KMS-11 (cell line): Measurements from ENCODE around the gene COL19A1.

Experiments used
- H2AFZ ChIP-seq: fragments of 200-600 bp; sonication (generic); 2 replicates; pipeline ENCODE4 v1.6.1; 2016; ENCODE audit warnings: antibody characterized with exemption, mixed run types, low read depth
- H3K27ac ChIP-seq: fragments of 200-600 bp; sonication (generic); 2 replicates; pipeline ENCODE4 v1.6.1; 2016; ENCODE audit warnings: mild to moderate bottlenecking, mixed run types
- H3K27me3 ChIP-seq: fragments of 200-600 bp; sonication (generic); 2 replicates; pipeline ENCODE4 v1.6.1; 2017; ENCODE audit warnings: mild to moderate bottlenecking, low read depth, mixed run types, moderate library complexity; ENCODE audit not compliant: insufficient read depth
- H3K36me3 ChIP-seq: fragments of 200-600 bp; sonication (generic); 2 replicates; pipeline ENCODE4 v1.6.1; 2017; ENCODE audit warnings: mild to moderate bottlenecking, mixed run types; ENCODE audit not compliant: insufficient read depth
- H3K4me1 ChIP-seq: fragments of 200-600 bp; sonication (generic); 2 replicates; pipeline ENCODE4 v1.6.1; 2016; ENCODE audit warnings: mild to moderate bottlenecking, low read depth, mixed run types; ENCODE audit not compliant: poor library complexity, severe bottlenecking
- H3K4me2 ChIP-seq: fragments of 200-600 bp; sonication (generic); 2 replicates; pipeline ENCODE4 v1.7.0; 2016; ENCODE audit warnings: mild to moderate bottlenecking, mixed run types
- H3K4me3 ChIP-seq: fragments of 200-600 bp; sonication (generic); IDR thresholded peaks from 2 replicates; pipeline ENCODE4 v1.6.1; 2017; ENCODE audit warnings: low read depth, low read length, mixed read lengths; ENCODE audit not compliant: insufficient read depth
- H3K79me2 ChIP-seq: fragments of 200-600 bp; sonication (generic); 2 replicates; pipeline ENCODE4 v1.6.1; 2016; ENCODE audit warnings: low read depth, mixed run types; ENCODE audit not compliant: insufficient read depth
- H3K9ac ChIP-seq: fragments of 200-600 bp; sonication (generic); 2 replicates; pipeline ENCODE4 v1.6.1; 2016; ENCODE audit warnings: mild to moderate bottlenecking, mixed run types
- H4K20me1 ChIP-seq: fragments of 200-600 bp; sonication (generic); 2 replicates; pipeline ENCODE4 v1.6.1; 2016; ENCODE audit warnings: mild to moderate bottlenecking, mixed run types; ENCODE audit not compliant: insufficient read depth
- TF ChIP-seq, protein P1 (sequence below): fragments of 200-600 bp; sonication (generic); conservative IDR thresholded peaks from 2 replicates; pipeline ENCODE4 v1.6.1; 2017; ENCODE audit warnings: low read depth, mild to moderate bottlenecking, antibody characterized with exemption, low read length, moderate library complexity, mixed read lengths

Gene COL19A1

DNA sequence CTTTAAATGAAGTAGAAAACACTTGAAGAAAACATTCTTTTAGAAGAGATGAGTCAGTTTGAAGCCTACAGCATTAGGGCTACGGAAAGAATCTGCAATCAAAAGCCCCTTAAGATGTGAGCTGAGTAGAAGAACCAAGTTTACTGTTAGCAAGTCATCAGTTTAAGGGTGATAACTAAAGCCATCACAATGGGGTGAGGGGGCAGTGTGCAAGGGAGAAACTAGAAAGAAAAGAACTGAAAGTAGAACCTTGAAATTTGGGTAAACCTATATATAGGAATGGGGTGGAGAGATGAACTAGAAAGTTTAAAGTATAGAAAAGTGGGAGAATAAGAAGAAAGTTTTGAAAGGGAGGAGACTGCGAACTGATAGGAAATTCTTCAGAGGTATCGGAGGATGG, 212.9 kb downstream of the COL19A1 start:
- H3K4me3 ChIP-seq = no peak overlapping the region
- no peak overlapping the region for H3K27ac ChIP-seq
- H3K79me2 ChIP-seq = no peaks in the 10 kb centered on the region
- H4K20me1 ChIP-seq = no peaks in the 10 kb centered on the region
- no peaks in the 10 kb centered on the region for H3K4me1 ChIP-seq
- TF ChIP-seq, protein P1, sequence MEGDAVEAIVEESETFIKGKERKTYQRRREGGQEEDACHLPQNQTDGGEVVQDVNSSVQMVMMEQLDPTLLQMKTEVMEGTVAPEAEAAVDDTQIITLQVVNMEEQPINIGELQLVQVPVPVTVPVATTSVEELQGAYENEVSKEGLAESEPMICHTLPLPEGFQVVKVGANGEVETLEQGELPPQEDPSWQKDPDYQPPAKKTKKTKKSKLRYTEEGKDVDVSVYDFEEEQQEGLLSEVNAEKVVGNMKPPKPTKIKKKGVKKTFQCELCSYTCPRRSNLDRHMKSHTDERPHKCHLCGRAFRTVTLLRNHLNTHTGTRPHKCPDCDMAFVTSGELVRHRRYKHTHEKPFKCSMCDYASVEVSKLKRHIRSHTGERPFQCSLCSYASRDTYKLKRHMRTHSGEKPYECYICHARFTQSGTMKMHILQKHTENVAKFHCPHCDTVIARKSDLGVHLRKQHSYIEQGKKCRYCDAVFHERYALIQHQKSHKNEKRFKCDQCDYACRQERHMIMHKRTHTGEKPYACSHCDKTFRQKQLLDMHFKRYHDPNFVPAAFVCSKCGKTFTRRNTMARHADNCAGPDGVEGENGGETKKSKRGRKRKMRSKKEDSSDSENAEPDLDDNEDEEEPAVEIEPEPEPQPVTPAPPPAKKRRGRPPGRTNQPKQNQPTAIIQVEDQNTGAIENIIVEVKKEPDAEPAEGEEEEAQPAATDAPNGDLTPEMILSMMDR = no peak
- H3K9ac ChIP-seq = no peak overlapping the region
- H3K36me3 ChIP-seq = no peaks in the 10 kb centered on the region
- no peak overlapping the region for H3K4me2 ChIP-seq
- H2AFZ ChIP-seq = no peak overlapping the region
- no peaks in the 10 kb centered on the region for H3K27me3 ChIP-seq

DNA sequence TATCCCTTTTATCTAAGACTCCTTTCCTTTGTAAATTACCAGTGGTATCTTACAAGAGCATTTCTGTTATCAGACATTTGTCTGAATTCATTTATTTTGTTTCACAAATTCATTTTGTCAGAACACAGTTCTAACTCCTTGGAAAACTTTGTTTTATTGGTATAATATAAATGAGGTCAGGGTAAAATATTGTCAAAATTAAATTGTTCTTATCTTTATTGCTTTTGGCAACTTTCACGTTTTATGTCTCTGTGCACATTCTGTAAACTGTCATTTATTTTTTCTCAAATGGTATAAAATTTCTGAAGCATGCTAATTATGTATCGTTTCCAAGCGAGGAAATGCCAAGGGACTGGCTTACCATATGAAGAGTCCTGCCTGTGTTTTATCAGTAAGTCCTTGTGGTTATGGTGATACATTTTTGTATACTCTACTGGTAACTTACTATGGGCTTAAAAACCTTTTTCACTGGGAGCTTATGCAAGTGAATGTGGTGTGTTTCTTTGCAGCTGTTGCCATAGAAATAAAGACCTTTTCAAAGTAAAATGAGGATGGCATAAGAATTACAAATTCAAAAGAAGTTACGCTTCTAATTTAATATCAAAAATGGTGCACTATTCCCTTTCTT, 214.2 kb downstream of the COL19A1 start:
- H3K36me3 ChIP-seq = no peaks in the 10 kb centered on the region
- no peak overlapping the region for H3K4me2 ChIP-seq
- no peaks in the 10 kb centered on the region for H4K20me1 ChIP-seq
- H3K9ac ChIP-seq = no peak overlapping the region
- H3K27me3 ChIP-seq = no peaks in the 10 kb centered on the region
- TF ChIP-seq, protein P1 = no peak
- H3K4me3 ChIP-seq = no peak overlapping the region
- no peaks in the 10 kb centered on the region for H3K4me1 ChIP-seq
- H3K27ac ChIP-seq = no peak overlapping the region
- no peak overlapping the region for H2AFZ ChIP-seq
- no peaks in the 10 kb centered on the region for H3K79me2 ChIP-seq

- H3K4me3 ChIP-seq = no peak overlapping the region
- no peak overlapping the region for H3K4me2 ChIP-seq
- H2AFZ ChIP-seq = no peak overlapping the region
- no peaks in the 10 kb centered on the region for H3K27me3 ChIP-seq
- H3K36me3 ChIP-seq = no peaks in the 10 kb centered on the region
- no peak overlapping the region for H3K9ac ChIP-seq
- no peaks in the 10 kb centered on the region for H4K20me1 ChIP-seq
- H3K4me1 ChIP-seq = no peaks in the 10 kb centered on the region
- TF ChIP-seq, protein P1 = no peak
- H3K79me2 ChIP-seq = no peaks in the 10 kb centered on the region
- H3K27ac ChIP-seq = no peak overlapping the region
Measured at GRCh38 chr6:70082830-70083229, 216.5 kb downstream of the COL19A1 start.

DNA sequence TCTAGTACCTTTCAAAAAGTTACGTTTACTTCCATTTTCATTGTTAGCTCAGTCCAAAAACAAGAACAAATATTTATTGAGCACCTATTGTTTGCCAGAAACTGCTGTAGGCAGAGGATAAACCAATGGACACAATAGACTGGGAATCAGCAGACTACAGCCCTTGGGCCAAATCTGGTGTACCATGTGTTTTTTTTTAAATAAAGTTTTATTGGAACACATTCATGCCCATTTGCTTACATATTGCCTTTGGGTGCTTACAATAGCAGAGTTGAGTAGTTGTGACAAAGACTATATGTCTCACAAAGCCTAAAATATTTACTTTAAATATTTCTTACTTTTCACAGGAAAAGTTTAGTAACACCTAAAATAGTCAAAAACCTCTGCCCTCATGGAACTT, 220.4 kb downstream of the COL19A1 start:
- H3K9ac ChIP-seq = no peak overlapping the region
- H3K36me3 ChIP-seq = no peaks in the 10 kb centered on the region
- H3K27ac ChIP-seq = no peak overlapping the region
- H4K20me1 ChIP-seq = no peaks in the 10 kb centered on the region
- no peak overlapping the region for H3K4me2 ChIP-seq
- no peaks in the 10 kb centered on the region for H3K4me1 ChIP-seq
- H3K4me3 ChIP-seq = no peak overlapping the region
- no peaks in the 10 kb centered on the region for H3K27me3 ChIP-seq
- H2AFZ ChIP-seq = no peak overlapping the region
- H3K79me2 ChIP-seq = no peaks in the 10 kb centered on the region
- TF ChIP-seq, protein P1 = no peak
